Astrocyte of the cerebellum (primary cell): ENCODE data around the gene ALDH8A1.

Source experiments
- DNase-seq: peaks from one replicate; pipeline ENCODE4 v3.0.0-alpha.2; 2011; ENCODE audit warnings: low read depth
- H3K4me3 ChIP-seq: 2 replicates; pipeline ENCODE4 v1.5.1; 2011; ENCODE audit warnings: mild to moderate bottlenecking, low read depth, low read length, moderate library complexity
- CTCF ChIP-seq: IDR thresholded peaks from 2 replicates; pipeline ENCODE4 v1.5.1; 2012; ENCODE audit warnings: low read length, low read depth, moderate library complexity, mild to moderate bottlenecking; ENCODE audit errors: missing control alignments
- in situ Hi-C: cut with HindIII; loops from 2 replicates; pipeline ENCODE4 v1.10.0; 2017; ENCODE audit warnings: low sequenced_read_pairs

The ALDH8A1 gene

GRCh38 chr6:134943522-134944111, 6.3 kb downstream of the ALDH8A1 start:
- no peak for DNase-seq

DNA sequence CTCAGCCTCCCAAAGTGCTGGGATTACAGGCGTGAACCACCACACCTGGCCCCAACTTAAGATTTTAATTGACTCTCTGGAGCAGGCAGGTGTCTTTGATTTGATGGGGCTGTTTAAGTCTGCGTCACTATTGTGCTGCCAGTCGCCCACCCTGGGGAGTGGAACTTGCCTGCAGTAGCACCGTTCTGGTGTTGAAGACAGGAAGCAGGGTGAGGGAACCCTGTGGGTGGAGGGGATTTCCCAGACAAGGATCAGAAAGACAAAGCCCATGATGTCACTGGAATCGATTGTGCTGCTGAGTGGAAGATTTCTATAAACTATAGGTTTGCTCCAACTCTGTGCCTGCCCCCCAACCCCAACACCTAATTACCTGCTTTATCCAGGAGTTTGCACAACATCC, 11.0 kb downstream of the ALDH8A1 start:
- TF ChIP-seq CTCF: no peak
- in situ Hi-C loops: loop anchor here (5.0 kb wide), 1 partner anchor 772 kb away; no protein-coding TSS in a partner anchor
- no peak for DNase-seq

More at GRCh38 chr6:134943522-134944111, 6.3 kb downstream of the ALDH8A1 start:
- TF ChIP-seq CTCF: no peak
- in situ Hi-C loops: no loop called here
- H3K4me3 ChIP-seq: no peak overlapping the region

DNA sequence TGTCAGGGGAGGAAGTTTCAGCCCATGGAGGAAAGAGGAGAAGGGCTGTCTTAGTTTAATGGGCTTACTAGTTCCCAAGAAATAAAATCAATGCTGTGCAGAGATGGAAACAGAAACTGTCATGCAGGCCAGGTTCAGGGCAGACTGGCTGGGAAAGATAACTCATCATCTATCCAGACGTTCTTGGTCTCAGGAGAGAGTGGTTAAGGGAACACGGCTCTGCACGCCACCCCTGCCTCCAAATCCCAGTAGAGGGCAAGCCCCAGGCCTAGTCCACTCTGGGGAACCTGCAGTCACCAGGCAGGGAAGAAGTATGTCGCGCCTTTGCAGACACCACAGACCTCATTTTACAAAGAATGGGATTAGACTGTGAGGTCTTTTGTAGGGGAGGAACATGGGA, 12.5 kb downstream of the ALDH8A1 start:
- H3K4me3 ChIP-seq: no peak overlapping the region
- no peak for TF ChIP-seq CTCF
- DNase-seq: peak; percentile 9
- in situ Hi-C loops: loop anchor here (5.0 kb wide), 1 partner anchor 770 kb away; no protein-coding TSS in a partner anchor

More for the DNA sequence above, 11.0 kb downstream of the ALDH8A1 start:
- H3K4me3 ChIP-seq: no peak overlapping the region

DNA sequence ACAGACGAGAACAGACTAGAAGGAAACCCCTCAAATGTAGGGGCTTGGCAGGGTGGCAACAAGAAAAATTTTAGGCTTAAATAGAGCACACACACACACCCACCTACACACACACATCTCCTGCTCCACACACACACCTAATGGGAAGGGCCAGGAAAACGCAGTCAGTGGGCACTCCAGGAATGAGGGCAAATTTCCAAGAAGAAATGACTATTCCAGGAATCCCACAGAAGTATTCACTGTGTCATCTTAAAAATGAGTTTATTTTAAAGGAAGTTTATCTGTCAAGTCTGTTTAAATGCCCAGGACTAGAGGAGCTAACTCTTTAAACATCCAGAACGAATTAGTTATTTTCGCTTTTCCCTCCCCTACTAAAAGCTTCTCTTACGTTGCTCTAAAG, 13.0 kb downstream of the ALDH8A1 start:
- TF ChIP-seq CTCF: no peak
- in situ Hi-C loops: loop anchor here (5.0 kb wide), 1 partner anchor 770 kb away; no protein-coding TSS in a partner anchor
- no peak overlapping the region for H3K4me3 ChIP-seq
- peak; percentile 68 for DNase-seq

GRCh38 chr6:134936476-134936875, 13.4 kb downstream of the ALDH8A1 start:
- no peak for TF ChIP-seq CTCF
- in situ Hi-C loops: loop anchor here (5.0 kb wide), 1 partner anchor 769 kb away; no protein-coding TSS in a partner anchor
- no peak overlapping the region for H3K4me3 ChIP-seq

DNA sequence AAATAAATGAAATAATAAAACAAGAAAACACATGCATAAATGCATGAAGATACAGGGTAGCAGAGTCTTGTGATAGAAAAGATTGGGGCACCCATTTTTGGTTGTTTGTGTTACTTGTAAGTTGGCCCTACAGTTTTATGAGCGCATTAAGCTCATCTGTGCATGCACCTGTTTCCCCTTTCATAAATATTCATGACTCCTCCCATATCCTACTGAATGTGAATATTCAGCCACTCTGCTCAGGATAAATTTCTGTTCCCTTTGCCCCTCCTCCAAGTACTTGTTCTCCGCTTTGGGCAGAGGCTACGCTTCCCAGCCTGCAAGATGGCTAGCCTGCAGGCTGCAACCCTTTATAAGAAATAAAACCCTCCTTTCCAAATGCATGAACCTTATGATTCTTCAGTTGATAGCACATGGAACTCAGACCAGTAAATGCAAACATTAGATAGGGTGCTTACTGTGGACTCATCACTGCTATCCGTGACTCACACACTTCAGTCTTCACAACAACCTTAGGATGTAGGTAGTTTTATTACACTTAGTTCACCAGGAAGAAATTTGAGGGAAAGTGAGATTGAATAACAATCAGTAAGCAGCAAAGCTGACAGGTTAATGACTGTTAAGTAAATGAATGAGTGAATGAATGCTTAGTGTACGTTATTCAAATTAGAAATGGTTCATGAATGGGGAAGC, 15.0 kb downstream of the ALDH8A1 start:
- DNase-seq: no peak
- no peak for TF ChIP-seq CTCF
- H3K4me3 ChIP-seq: no peak overlapping the region
- in situ Hi-C loops: loop anchor here (5.0 kb wide), 1 partner anchor 768 kb away; no protein-coding TSS in a partner anchor

More at GRCh38 chr6:134936476-134936875, 13.4 kb downstream of the ALDH8A1 start:
- DNase-seq: no peak
